GM08714 (cell line): ENCODE results near the gene CD320.

ENCODE experiments used
- H3K4me3 ChIP-seq: fragments of 200-500 bp; sonication (Bioruptor generic); 2 replicates; pipeline ENCODE4 v1.5.1; 2014; ENCODE audit warnings: mild to moderate bottlenecking, low read length, inconsistent platforms
- ZNF274 ChIP-seq: IDR thresholded peaks from 2 replicates; pipeline ENCODE4 v1.6.1; 2012; ENCODE audit warnings: mild to moderate bottlenecking, low read depth, low read length

Gene CD320

GRCh38 chr19:8336660-8337059 is 28.5 kb upstream of the CD320 start:
- H3K4me3 ChIP-seq: no peak overlapping the region
- no peak for TF ChIP-seq ZNF274

GRCh38 chr19:8336072-8336569 is 28.0 kb upstream of the CD320 start:
- H3K4me3 ChIP-seq: no peak overlapping the region
- TF ChIP-seq ZNF274: no peak

GRCh38 chr19:8335343-8336071 is 27.3 kb upstream of the CD320 start:
- peak overlapping the region; percentile 42; the same call in 1 of the 2 replicates for H3K4me3 ChIP-seq
- TF ChIP-seq ZNF274: no peak

- H3K4me3 ChIP-seq: peak overlapping the region; percentile 42; the same call in 1 of the 2 replicates
- no peak for TF ChIP-seq ZNF274
Measured at GRCh38 chr19:8334458-8335342, 26.5 kb upstream of the CD320 start.

DNA sequence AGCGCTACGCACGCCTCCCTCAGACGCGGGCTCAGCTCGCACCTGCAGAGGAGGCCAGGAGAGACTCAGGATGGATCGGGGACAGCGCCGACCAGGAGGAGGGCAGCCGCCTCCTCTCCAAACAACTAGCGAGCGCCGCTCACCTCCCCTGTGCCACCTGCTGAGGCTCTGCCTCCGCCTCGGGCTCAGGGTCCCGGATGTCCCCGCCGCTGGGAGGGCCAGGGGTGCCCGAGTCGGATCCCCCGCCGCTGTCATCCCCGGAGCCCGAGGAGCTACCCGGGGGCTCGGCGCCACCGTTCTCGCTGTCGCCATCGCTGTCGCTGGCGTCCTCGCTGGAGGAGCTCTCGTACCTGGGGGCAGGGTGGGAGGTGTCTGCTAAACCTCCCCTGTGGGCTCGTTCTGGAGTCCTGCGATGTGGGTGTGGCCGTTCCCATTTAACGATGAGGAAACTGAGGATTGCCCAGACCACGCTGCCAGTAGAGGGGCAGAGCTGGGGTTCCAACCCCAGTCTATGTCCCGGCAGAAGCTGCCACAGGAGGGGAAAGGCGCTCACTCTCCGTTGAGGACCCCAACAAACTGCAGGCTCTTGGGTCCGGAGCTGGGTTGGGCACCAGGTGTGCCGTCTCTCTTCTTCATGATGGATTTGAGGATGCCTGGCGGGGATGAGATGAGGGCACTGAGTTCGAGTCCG is 25.8 kb upstream of the CD320 start:
- TF ChIP-seq ZNF274: no peak
- no peak overlapping the region for H3K4me3 ChIP-seq

DNA sequence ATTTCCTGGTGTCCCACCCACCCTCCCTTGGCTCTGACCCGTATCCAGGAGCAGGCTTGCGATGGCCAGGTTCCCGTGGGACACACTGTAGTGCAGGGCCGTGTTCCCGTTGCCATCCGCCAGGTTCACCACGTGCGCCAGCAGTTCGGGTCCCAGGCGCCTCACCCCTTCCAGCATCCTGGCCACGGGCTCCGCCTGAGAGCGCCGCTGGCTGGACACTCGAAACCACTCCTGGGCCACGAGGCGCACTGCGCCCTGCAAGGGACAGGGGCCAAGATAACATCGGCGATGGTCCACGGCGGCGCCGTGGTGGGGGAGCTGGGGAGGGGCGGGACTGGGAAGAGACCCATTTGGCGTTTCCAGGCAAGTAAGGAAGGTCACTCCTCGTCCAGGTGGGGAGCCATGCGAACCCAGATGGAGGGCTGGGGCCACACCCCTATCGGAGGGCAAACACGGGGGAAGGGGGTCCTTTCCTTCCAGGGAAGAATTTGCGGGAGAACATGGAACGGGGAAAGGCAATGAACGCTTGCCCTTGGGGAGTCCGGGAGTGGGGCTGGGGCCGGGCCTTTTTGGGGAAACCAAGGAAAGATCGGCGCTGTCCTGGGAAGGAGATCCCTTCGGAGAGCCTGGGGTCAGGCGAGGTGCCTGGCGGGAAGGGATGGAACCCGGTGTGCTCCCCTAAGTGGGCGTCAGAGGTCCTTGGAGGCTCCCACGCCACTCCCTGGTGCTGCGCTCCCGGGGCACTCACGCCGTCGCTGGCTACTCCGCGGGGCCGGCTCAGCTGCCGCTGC is 25.0 kb upstream of the CD320 start:
- TF ChIP-seq ZNF274: no peak
- H3K4me3 ChIP-seq: no peak overlapping the region

GRCh38 chr19:8331263-8331845 is 23.2 kb upstream of the CD320 start:
- no peak for TF ChIP-seq ZNF274
- H3K4me3 ChIP-seq: no peak overlapping the region

DNA sequence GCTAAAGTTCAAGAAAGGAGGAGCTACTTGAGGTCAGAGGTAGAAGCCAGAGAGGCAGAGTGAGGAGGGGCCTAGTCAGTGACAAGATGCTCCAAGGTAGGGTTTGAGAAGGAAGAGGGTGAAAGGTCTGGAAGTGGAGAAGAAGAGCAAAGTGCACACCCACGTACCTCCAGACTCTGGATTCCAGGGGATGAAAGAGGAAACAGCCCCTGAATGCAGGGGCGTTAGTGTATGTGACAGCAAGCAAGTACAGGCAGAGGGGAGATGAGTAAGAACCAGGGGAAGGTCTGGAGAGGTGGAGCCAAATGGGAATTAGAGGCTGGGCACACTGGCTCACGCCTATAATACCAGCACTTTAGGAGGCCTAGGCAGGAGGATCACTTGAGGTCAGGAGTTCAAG is 21.8 kb upstream of the CD320 start:
- no peak for TF ChIP-seq ZNF274
- H3K4me3 ChIP-seq: no peak overlapping the region

DNA sequence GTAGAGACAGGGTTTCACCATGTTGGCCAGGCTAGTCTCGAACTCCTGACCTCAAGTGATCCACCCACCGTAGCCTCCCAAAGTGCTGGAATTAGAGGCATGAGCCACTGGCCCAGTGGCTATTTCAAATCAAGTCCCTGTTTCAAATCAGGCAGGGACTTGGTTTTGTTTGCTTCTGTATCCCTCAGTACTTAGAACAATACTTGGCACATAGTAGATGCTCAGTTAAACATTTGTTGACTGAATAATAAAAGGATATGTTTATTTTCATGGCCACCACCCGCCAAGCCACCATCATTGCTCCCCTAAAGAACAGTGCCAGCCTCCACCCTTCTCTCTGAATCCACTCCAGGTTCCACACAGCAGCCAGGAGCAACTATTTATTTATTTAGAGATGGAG is 17.3 kb upstream of the CD320 start:
- no peak for TF ChIP-seq ZNF274
- no peak overlapping the region for H3K4me3 ChIP-seq

DNA sequence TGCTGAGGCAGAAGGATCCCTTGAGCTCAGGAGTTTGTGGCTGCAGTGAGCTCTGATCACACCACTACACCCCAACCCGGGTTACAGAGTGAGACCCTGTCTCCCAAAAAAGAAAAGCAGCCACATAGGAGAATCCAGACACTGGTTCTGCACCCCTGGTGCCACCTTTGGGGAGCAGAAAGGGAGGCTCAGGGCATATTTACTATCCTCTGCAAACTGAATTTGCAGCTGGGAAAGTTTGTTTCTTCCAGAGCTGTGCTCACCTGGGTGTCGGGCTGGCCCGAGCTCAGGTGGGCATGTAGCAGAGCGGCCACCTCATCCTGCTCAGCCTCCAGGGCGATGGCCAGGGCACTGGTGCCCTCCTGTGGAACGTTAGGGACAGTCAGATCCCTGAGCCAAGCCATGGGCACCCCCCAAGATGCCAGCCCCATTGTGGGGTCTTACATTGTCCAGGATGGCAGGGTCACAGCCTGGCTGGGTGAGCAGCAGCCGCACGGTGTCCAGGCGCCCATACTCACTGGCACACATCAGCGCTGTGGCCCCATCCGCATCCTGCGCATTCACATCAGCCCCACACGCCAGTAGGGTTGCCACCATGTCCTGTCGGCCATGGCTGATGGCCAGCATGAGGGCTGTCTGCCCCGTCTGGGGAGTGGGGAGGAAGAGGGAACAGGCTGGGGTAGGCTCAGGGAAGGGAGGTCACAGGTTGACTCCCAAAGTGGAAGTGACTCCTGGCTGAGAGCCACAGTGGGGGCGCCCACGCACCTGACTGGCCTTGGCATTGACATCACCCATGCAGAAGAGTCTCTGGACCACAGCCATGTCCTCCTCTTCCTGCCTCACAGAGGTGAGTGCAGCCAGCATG is 16.3 kb upstream of the CD320 start:
- H3K4me3 ChIP-seq: no peak overlapping the region
- TF ChIP-seq ZNF274: no peak

- no peak overlapping the region for H3K4me3 ChIP-seq
- no peak for TF ChIP-seq ZNF274
Measured at GRCh38 chr19:8323781-8324185, 15.6 kb upstream of the CD320 start.

- H3K4me3 ChIP-seq: peak overlapping the region; percentile 94; the same call in 1 of the 2 replicates
- TF ChIP-seq ZNF274: no peak
Measured at GRCh38 chr19:8322638-8322997, 14.5 kb upstream of the CD320 start.
